ENCODE results near the gene MSI1. TPM values are rescaled to one million over a fixed set of nuclear protein-coding genes. Genes with fewer than 3 reads are reported as not detected.

MSI1 gene
- polyA plus RNA-seq (2012; ENCODE audit: missing spikeins), result not detected

GRCh38 chr12:120368789-120369602, at the start of gene MSI1:
TSS of gene MSI1 (minus strand) at chr12:120369164. CDS start at chr12:120369091, 73 bp downstream.
- FAIRE-seq (no peak), DNase-seq (ENCODE audit: insufficient read length) (no peak)
- TF ChIP-seq TAF1 (IDR thresholded peaks at IDR 0.05; ENCODE audit: borderline replicate concordance, low read depth, low read length) (no peak), POLR2A (IDR thresholded peaks at IDR 0.05; ENCODE audit: low read depth, low read length) (no peak), POLR2AphosphoS5 (IDR thresholded peaks at IDR 0.05; ENCODE audit: low read depth, low read length) (no peak)

DNA sequence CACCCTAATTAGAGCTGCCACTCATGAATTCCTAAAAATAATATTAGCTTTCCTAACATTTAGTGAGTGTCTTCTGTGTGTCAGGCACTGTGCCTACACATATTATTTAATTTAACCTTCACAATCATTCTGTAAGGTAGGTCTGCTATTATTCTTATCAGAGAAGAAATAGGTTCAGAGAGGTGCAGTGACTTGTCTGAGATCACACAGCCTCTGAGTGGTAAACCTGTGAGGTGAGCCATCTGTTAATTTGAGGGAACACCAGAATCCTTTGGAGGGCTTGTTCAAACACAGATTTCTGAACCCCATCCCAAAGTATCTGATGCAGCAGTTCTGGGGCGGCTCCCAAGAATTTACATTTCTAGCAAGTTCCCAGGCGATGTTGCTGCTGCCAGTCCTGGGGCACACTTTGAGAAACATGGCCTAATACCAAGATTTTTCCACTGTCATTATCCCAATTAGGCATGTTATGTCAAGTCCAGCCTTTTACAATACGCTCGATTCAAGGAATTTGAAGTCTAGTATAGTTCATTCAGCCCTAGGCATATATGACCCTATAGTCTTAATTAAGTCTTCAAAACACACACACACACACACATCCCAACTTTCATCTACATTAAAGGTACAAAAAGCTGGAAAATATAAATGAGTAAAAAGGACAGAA, 49.1 kb upstream of the MSI1 start:
- no peak for DNase-seq (ENCODE audit: insufficient read length)
- FAIRE-seq, result no peak
- TF ChIP-seq POLR2A (IDR thresholded peaks at IDR 0.05; ENCODE audit: low read depth, low read length), result no peak
- no peak for TF ChIP-seq POLR2AphosphoS5 (IDR thresholded peaks at IDR 0.05; ENCODE audit: low read depth, low read length)
- no peak for TF ChIP-seq TAF1 (IDR thresholded peaks at IDR 0.05; ENCODE audit: borderline replicate concordance, low read depth, low read length)

GRCh38 chr12:120416490-120417216, 47.7 kb upstream of the MSI1 start:
- FAIRE-seq, result no peak
- DNase-seq (ENCODE audit: insufficient read length), result no peak

GRCh38 chr12:120413901-120414695, 45.1 kb upstream of the MSI1 start:
- DNase-seq (ENCODE audit: insufficient read length), result no peak
- no peak for FAIRE-seq
- no peak for TF ChIP-seq TAF1 (IDR thresholded peaks at IDR 0.05; ENCODE audit: borderline replicate concordance, low read depth, low read length)
- no peak for TF ChIP-seq POLR2A (IDR thresholded peaks at IDR 0.05; ENCODE audit: low read depth, low read length)
- no peak for TF ChIP-seq POLR2AphosphoS5 (IDR thresholded peaks at IDR 0.05; ENCODE audit: low read depth, low read length)

More at GRCh38 chr12:120416490-120417216, 47.7 kb upstream of the MSI1 start:
- TF ChIP-seq TAF1 (IDR thresholded peaks at IDR 0.05; ENCODE audit: borderline replicate concordance, low read depth, low read length), result no peak

- TF ChIP-seq POLR2A (IDR thresholded peaks at IDR 0.05; ENCODE audit: low read depth, low read length) (no peak), POLR2AphosphoS5 (IDR thresholded peaks at IDR 0.05; ENCODE audit: low read depth, low read length) (no peak), TAF1 (IDR thresholded peaks at IDR 0.05; ENCODE audit: borderline replicate concordance, low read depth, low read length) (no peak)
- FAIRE-seq (no peak), DNase-seq (ENCODE audit: insufficient read length) (no peak)
These were observed 43.5 kb upstream of the MSI1 start for GRCh38 chr12:120412421-120412820.

GRCh38 chr12:120408771-120409170, 39.8 kb upstream of the MSI1 start:
- DNase-seq (ENCODE audit: insufficient read length) (no peak), FAIRE-seq (no peak)
- TF ChIP-seq POLR2A (IDR thresholded peaks at IDR 0.05; ENCODE audit: low read depth, low read length) (no peak), POLR2AphosphoS5 (IDR thresholded peaks at IDR 0.05; ENCODE audit: low read depth, low read length) (no peak)

- no peak for FAIRE-seq
- TF ChIP-seq TAF1 (IDR thresholded peaks at IDR 0.05; ENCODE audit: borderline replicate concordance, low read depth, low read length), result no peak
- TF ChIP-seq POLR2A (IDR thresholded peaks at IDR 0.05; ENCODE audit: low read depth, low read length), result no peak
- no peak for TF ChIP-seq POLR2AphosphoS5 (IDR thresholded peaks at IDR 0.05; ENCODE audit: low read depth, low read length)
- DNase-seq (ENCODE audit: insufficient read length), result no peak
These were observed 37.6 kb upstream of the MSI1 start for GRCh38 chr12:120406553-120406952.

GRCh38 chr12:120406069-120406468, 37.1 kb upstream of the MSI1 start:
- DNase-seq (ENCODE audit: insufficient read length), result no peak
- TF ChIP-seq TAF1 (IDR thresholded peaks at IDR 0.05; ENCODE audit: borderline replicate concordance, low read depth, low read length), result no peak
- no peak for TF ChIP-seq POLR2A (IDR thresholded peaks at IDR 0.05; ENCODE audit: low read depth, low read length)
- TF ChIP-seq POLR2AphosphoS5 (IDR thresholded peaks at IDR 0.05; ENCODE audit: low read depth, low read length), result no peak
- FAIRE-seq, result no peak

- no peak for FAIRE-seq
- no peak for DNase-seq (ENCODE audit: insufficient read length)
These were observed 35.3 kb upstream of the MSI1 start for GRCh38 chr12:120404271-120404670.

GRCh38 chr12:120403869-120404268, 34.9 kb upstream of the MSI1 start:
- TF ChIP-seq TAF1 (IDR thresholded peaks at IDR 0.05; ENCODE audit: borderline replicate concordance, low read depth, low read length), result no peak
- TF ChIP-seq POLR2AphosphoS5 (IDR thresholded peaks at IDR 0.05; ENCODE audit: low read depth, low read length), result no peak
- TF ChIP-seq POLR2A (IDR thresholded peaks at IDR 0.05; ENCODE audit: low read depth, low read length), result no peak
- DNase-seq (ENCODE audit: insufficient read length) (no peak), FAIRE-seq (no peak)

More at GRCh38 chr12:120404271-120404670, 35.3 kb upstream of the MSI1 start:
- TF ChIP-seq POLR2AphosphoS5 (IDR thresholded peaks at IDR 0.05; ENCODE audit: low read depth, low read length) (no peak), TAF1 (IDR thresholded peaks at IDR 0.05; ENCODE audit: borderline replicate concordance, low read depth, low read length) (no peak), POLR2A (IDR thresholded peaks at IDR 0.05; ENCODE audit: low read depth, low read length) (no peak)

GRCh38 chr12:120402217-120402616, 33.3 kb upstream of the MSI1 start:
- DNase-seq (ENCODE audit: insufficient read length) (no peak), FAIRE-seq (no peak)
- TF ChIP-seq POLR2AphosphoS5 (IDR thresholded peaks at IDR 0.05; ENCODE audit: low read depth, low read length) (no peak), POLR2A (IDR thresholded peaks at IDR 0.05; ENCODE audit: low read depth, low read length) (no peak), TAF1 (IDR thresholded peaks at IDR 0.05; ENCODE audit: borderline replicate concordance, low read depth, low read length) (no peak)
